ENCODE measurements around the gene CSNK2A3. TPM values are rescaled to one million over a fixed set of nuclear protein-coding genes. Genes with fewer than 3 reads are reported as not detected.

CSNK2A3 gene
- total RNA-seq, 4 donors from 2014 or later = 0.51 to 4.5 (median 2.0) TPM

DNA sequence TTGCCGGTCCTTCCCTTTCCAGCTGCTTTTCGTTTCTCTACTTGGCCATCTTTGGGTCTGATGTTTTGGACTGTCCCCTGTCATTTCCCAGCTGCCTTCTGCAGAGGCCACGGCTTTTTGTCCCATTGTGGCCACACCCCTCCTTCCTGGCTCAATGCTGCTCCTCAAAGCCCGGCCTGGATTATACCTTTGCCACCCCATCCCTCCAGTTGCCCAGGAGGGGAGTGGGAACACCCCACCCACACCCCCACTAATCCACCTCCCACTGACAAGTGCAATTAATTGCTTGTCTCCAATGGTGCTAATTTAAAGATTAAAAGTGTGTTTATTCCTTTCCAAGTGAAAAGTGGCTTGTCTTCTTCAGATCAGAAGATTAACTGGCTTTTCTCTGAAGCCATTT is 34.2 kb upstream of the CSNK2A3 start:
- TF ChIP-seq, protein P1, sequence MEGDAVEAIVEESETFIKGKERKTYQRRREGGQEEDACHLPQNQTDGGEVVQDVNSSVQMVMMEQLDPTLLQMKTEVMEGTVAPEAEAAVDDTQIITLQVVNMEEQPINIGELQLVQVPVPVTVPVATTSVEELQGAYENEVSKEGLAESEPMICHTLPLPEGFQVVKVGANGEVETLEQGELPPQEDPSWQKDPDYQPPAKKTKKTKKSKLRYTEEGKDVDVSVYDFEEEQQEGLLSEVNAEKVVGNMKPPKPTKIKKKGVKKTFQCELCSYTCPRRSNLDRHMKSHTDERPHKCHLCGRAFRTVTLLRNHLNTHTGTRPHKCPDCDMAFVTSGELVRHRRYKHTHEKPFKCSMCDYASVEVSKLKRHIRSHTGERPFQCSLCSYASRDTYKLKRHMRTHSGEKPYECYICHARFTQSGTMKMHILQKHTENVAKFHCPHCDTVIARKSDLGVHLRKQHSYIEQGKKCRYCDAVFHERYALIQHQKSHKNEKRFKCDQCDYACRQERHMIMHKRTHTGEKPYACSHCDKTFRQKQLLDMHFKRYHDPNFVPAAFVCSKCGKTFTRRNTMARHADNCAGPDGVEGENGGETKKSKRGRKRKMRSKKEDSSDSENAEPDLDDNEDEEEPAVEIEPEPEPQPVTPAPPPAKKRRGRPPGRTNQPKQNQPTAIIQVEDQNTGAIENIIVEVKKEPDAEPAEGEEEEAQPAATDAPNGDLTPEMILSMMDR (IDR thresholded peaks at IDR 0.05; ENCODE audit: low read depth) = no peak

DNA sequence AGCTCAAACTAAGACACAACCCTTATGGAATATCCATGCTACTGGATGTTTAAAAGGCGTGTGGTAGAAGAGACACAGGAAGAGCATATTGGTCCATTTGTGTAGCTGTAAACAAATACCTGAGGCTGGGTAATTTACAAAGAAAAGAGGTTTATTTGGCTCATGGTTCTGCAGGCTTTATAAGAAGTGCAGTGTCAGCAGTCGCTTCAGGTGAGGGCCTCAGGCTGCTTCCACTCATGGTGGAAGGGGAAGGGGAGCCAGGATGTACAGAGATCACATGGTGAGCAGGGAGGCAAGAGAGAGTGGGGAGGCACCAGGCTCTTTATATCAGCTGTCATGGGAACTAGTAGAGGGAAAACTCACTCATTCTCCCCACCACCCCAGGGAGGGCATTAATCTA is 31.8 kb upstream of the CSNK2A3 start:
- TF ChIP-seq, protein P1 (IDR thresholded peaks at IDR 0.05; ENCODE audit: low read depth) = no peak

DNA sequence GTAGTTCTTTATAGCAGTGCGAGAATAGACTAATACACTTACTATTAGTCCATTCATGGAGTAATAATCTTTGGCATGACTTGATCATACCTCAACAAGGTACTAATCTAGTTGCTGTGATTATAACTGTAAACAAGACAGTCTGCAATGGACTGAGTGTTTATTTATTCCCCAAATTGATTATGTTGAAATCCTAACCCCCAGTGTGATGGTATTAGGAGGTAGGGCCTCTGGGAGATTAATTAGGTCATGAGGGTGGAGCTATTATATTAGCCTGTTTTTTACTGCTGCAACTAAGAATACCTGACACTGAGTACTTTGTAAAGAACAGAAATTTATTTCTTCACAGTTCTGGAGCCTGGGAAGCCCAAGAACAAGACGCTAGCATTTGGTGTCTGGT is 30.9 kb upstream of the CSNK2A3 start:
- TF ChIP-seq, protein P1 (IDR thresholded peaks at IDR 0.05; ENCODE audit: low read depth) = no peak

DNA sequence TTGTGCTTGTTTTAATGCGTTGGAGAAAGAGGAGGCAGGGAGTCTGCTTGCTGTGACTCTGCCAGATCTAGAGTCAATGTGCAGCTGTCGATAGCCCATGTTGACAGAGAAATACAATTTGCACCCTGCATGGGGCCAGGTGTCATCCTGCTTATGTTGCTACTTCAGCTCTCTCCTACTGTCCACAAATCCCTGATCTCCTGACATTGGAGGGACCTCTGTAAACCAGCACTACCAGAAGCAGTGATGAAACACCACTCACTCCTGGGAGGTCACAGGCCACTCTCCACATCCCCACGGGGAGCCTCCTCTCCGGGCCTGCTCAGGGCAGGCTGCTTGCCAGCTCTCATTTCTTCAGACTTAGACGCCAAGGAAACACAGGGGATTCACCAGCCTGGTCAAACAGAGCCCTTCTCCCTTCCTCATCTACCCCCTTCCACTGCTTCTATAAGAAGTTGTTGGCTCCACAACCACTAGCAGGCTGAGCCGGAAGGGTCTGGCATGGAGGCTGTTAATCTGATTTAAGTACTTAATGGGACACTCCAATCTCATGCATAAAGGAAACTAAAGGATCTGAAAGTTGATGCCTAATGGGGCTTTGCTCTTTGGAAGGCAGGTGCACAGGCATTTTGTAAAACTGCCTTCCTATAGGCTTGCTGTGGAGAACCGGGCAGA is 29.9 kb upstream of the CSNK2A3 start:
- TF ChIP-seq, protein P1 (IDR thresholded peaks at IDR 0.05; ENCODE audit: low read depth) = no peak

DNA sequence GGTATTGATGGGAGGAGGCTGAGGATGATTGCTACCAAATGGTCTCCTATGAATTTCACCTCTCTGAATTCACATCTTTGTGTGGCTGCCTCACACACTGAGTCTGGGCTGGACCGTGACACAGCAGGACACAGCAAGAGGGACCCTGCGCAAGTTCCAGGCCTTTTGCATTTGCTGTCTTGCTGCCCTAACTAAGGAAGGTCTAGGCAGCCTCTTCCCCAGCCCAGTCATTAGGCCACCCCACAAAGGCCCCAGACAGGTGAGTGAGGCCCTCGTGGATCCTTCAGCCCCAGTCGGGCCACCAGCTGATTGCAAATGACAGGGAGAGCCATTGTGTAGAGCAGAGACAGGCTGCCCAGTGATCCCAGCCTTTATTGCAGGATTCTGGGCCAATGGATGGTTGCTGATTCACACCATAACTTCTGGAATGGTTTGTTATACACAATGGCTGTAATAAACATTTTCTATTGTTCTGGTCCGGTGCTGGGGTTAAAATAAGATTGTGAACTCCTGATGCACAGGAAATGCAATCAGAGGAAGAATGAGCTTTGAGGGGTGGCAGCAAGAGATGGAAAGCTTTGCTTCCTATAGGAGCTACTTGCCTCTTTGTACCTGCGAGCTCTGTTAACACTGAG is 28.5 kb upstream of the CSNK2A3 start:
- TF ChIP-seq, protein P1 (IDR thresholded peaks at IDR 0.05; ENCODE audit: low read depth) = no peak

DNA sequence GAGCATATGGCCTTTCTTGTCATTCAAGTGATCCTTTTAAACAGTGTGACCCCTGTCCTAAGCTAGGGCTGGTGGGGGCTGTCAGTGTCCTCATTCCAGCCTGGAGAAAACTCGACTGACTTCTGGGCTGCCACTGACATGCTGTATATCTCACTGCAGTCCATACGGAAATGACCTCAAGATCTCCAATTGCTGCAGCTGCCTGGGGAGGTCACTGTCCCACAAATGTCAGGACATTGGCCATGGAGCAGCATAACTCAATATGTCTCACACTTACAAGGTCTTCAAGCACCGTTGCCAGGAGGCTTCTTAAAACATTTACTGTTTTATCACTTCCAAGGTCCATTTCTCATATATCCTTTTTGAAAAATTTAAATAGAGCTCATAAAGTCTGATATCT is 27.8 kb upstream of the CSNK2A3 start:
- TF ChIP-seq, protein P1 (IDR thresholded peaks at IDR 0.05; ENCODE audit: low read depth) = no peak

DNA sequence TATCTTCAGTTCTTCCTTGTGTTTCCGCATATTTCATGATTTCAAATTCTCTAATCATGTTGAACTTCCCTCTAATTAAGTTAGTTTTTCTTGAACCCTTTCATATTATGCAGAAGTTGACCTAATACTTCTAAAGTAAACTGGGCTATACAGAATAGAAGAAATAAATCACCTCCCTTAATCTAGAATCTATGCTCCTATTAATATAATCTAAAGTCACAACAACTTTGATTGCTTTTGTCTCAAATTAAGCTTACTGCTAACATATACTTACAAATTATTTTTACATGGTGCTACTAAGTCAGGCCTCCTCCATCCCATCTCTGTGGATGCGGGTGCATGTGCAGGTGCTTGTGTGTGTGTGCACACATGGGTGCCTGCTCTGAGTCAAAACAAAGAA is 27.3 kb upstream of the CSNK2A3 start:
- TF ChIP-seq, protein P1 (IDR thresholded peaks at IDR 0.05; ENCODE audit: low read depth) = no peak

Data from subcutaneous adipose tissue (tissue), 4 donors.